Tibial artery (tissue), 4 donors: ENCODE results near the gene ADAT3.

Experiments
- DNase-seq, 2 donors: peaks; one replicate each; pipeline ENCODE4 v3.0.0-alpha.2; 2019
- H3K27ac ChIP-seq, 2 donors: fragments of 200-600 bp; sonication (generic) in 1 of 2; 1 replicate in 1 of 2; 2 replicates in 1 of 2; pipeline ENCODE4 v1.5.1; 2018 to 2019; ENCODE audit warnings: mild to moderate bottlenecking in 1 of 2
- H3K27me3 ChIP-seq, 2 donors: fragments of 200-600 bp; sonication (generic) in 1 of 2; one replicate each; pipeline versions ENCODE4 v1.5.1 to v1.6.0; 2016 to 2019
- H3K36me3 ChIP-seq, 3 donors: fragments of 200-600 bp; sonication (generic) in 2 of 3; one replicate each; pipeline ENCODE4 v1.5.1; 2016 to 2019; ENCODE audit warnings: mild to moderate bottlenecking in 2 of 3
- H3K4me1 ChIP-seq, 4 donors: fragments of 200-600 bp; sonication (generic) in 2 of 4; 1 replicate in 3 of 4; 2 replicates in 1 of 4; pipeline ENCODE4 v1.5.1; 2016 to 2019
- H3K4me3 ChIP-seq, 2 donors: fragments of 200-600 bp; sonication (generic) in 1 of 2; 1 replicate in 1 of 2; 2 replicates in 1 of 2; pipeline ENCODE4 v1.5.1; 2018 to 2019; ENCODE audit warnings: mild to moderate bottlenecking in 2 of 2
- H3K9me3 ChIP-seq, 3 donors: fragments of 200-600 bp; sonication (generic) in 1 of 3; one replicate each; pipeline ENCODE4 v1.5.1; 2016 to 2019
- CTCF ChIP-seq, 2 experiments: fragments of 200-600 bp in 1 of 2; fragments of 450-650 bp in 1 of 2; IDR thresholded peaks; one replicate each; pipeline ENCODE4 v1.5.1; 2017 to 2019; ENCODE audit warnings: antibody characterized with exemption in 2 of 2, mild to moderate bottlenecking in 1 of 2, moderate library complexity in 1 of 2
- intact Hi-C: fragments of 100-400 bp; cut with DNase I; formaldehyde crosslinking; loops from one replicate; pipeline ENCODE4 v1.15.0; 2023; ENCODE audit warnings: low total_unique reads

Gene ADAT3

DNA sequence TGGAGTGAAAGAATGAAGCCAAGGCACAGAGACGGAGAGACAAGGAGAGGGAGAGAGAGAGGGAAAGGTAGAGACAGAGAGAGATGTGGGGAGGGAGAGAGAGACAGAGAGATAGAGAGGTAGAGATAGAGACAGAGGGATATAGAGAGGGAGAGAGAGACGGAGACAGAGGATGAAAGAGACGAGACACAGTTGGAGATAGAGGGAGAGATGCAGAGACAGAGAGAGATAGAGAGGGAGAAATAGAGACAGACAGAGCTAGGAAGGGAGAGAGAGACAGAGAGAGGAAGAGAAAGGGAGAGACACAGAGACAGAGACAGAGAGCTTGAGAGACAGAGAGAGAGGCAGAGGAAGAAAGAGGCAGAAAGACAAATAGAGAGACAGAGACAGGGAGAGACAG, 31.2 kb downstream of the ADAT3 start:
- H3K4me1 ChIP-seq: peaks cover 0 to 11% (median 7%) of the 10 kb centered on the region in 4 donors
- no peaks in the 10 kb centered on the region for H3K36me3 ChIP-seq
- no peak overlapping the region for H3K27ac ChIP-seq
- H3K27me3 ChIP-seq: peaks cover 0 to 19% of the 10 kb centered on the region in 2 donors
- intact Hi-C loops: no loop called here
- TF ChIP-seq CTCF (IDR thresholded peaks at IDR 0.05): no peak
- no peak for DNase-seq
- H3K9me3 ChIP-seq: no peaks in the 10 kb centered on the region
- H3K4me3 ChIP-seq: no peak overlapping the region

- peaks cover 0 to 11% (median 7%) of the 10 kb centered on the region in 4 donors for H3K4me1 ChIP-seq
- H3K27me3 ChIP-seq: peaks cover 0 to 13% of the 10 kb centered on the region in 2 donors
- H3K36me3 ChIP-seq: no peaks in the 10 kb centered on the region
- H3K9me3 ChIP-seq: no peaks in the 10 kb centered on the region
- no peak for TF ChIP-seq CTCF (IDR thresholded peaks at IDR 0.05)
- no peak overlapping the region for H3K4me3 ChIP-seq
- no peak overlapping the region for H3K27ac ChIP-seq
- intact Hi-C loops: no loop called here
- DNase-seq: no peak
These were observed 31.9 kb downstream of the ADAT3 start for GRCh38 chr19:1936916-1937610.

GRCh38 chr19:1938071-1938470, 32.9 kb downstream of the ADAT3 start:
- no peak overlapping the region for H3K4me3 ChIP-seq
- H3K4me1 ChIP-seq: peaks cover 4 to 20% (median 16%) of the 10 kb centered on the region in 4 donors
- no peak overlapping the region for H3K27ac ChIP-seq
- TF ChIP-seq CTCF (IDR thresholded peaks at IDR 0.05): no peak
- H3K9me3 ChIP-seq: no peaks in the 10 kb centered on the region
- intact Hi-C loops: no loop called here
- DNase-seq: no peak
- H3K36me3 ChIP-seq: no peaks in the 10 kb centered on the region
- H3K27me3 ChIP-seq: peaks cover 0 to 6% of the 10 kb centered on the region in 2 donors

DNA sequence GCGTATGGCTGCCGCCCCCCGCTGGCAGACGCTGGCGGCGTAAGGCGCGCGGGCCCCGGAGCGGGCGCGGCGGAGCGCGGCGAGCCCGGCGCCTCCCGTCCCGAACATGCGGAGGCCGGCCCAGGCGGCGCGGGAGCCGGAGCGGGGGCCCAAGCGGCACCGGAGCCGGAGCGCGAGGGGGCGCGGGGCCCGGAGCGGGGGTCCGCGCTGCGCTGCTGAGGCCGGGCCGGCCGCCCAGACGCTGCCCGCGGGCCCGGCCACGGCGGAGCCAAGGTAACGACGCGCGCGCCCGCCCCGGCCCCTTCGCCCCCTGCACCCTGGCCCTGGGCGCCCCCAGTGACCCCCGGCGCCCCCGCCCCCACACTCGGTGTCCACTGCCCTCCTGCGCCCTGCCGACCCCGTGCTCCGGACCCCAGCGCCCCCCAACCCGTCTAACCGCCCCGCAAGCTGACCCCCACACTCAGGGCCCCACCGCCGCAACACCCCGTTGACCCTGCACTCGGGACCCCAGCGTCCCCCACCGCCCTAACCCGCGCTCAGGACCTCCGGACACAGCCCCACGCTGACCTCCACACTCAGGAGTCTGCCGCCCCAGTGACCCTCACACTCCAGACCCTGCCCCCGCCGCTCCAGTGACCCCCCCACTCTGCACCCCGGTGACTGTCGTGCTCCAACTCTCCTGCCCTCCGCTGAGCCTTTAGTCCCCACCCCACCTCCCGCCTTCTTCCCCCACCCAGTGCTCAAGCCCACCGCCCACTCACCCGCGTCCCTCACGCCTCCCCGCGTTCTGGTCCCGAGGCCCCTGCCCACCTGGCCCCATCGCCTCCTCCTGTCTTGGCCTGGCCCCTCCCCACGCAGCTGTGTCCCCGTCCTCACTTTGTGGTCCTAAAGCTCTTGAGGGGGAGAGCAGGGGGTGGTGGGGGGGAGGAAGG, 36.2 kb downstream of the ADAT3 start, which contains the start of gene CSNK1G2:
Gene CSNK1G2 (plus strand): TSS at position 27 of the 932 bp plus-strand sequence. CDS start 28,601 bp downstream, outside the sequence.
- peak within 1 kb of the TSS; percentile 83 for H3K4me3 ChIP-seq
- no peaks in the 10 kb centered on the region for H3K27me3 ChIP-seq
- H3K36me3 ChIP-seq: no peaks in the 10 kb centered on the region
- H3K27ac ChIP-seq: peak within 1 kb of the TSS; percentile 97 to 99
- intact Hi-C loops: no loop called here
- H3K9me3 ChIP-seq: no peaks in the 10 kb centered on the region
- H3K4me1 ChIP-seq: peaks cover 4 to 45% (median 27%) of the 10 kb centered on the region in 4 donors
- TF ChIP-seq CTCF (IDR thresholded peaks at IDR 0.05): peak in 1 of 2 experiments; percentile 39
- no peak for DNase-seq

DNA sequence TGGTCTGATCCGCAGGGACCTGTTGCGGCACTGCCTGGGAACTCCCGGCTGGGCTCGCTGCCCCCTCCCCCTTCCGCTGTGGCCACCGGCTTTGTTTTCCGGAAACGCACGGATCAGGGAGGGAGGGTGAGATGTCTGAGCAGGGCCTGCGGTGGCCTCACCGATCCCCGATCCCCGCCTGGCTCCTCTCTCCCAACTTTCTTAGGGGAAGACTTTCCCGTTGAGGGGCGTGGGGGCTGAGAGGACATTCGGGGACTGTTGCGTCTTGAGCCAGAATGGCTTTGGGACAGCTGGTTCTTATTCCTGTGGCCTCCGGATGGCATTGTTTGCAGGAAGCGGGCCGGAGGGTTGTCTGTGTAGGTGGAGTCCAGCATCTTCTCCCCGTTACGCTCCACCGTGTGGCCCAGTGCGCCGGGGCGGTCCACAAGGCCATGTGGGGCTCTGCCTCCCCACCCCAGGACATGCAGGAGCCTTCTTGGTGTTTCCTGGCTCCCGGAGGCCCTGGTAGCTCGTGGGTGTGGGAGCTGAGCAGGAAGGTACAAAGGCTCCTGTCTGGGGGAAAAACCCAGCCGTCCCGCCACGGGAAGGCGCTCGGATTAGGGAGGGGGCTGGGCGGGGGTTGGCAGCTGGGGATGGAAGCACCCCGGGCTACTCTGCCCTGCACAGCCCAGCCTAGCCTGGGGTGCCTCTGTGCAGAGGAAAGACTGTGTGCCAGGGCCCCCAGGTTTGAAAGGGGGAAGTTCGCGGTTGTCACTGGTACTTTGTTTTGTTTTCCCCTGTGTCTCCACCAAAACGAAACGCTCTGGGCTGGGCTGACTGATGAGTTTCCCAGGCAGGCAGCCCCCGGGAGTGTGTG, 37.1 kb downstream of the ADAT3 start:
- Histone ChIP-seq H3K4me3 (peak overlapping the region; percentile 83), H3K27me3 (no peaks in the 10 kb centered on the region), H3K27ac (peak overlapping the region; percentile 97 to 99), H3K36me3 (no peaks in the 10 kb centered on the region), H3K4me1 (peaks cover 4 to 45% (median 27%) of the 10 kb centered on the region in 4 donors), H3K9me3 (no peaks in the 10 kb centered on the region)
- intact Hi-C loops: no loop called here
- peak; percentile 65 to 86 for DNase-seq
- no peak for TF ChIP-seq CTCF (IDR thresholded peaks at IDR 0.05)
